ENCODE measurements around the gene PORCN.

DNA sequence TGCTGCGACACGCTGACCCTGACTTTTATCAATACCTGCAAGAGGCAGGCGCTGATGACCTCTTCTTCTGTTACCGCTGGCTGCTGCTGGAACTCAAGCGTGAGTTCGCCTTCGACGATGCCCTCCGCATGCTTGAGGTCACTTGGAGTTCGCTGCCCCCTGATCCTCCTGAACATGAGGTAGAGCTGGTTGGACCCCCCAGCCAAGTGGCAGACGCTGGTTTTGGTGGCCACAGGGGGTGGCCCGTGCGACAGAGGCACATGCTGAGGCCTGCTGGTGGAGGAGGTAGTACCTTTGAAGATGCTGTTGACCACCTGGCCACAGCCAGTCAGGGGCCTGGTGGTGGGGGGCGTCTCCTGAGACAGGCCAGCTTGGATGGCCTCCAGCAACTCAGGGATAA, 51.3 kb downstream of the PORCN start:
- TF ChIP-seq, protein P1, sequence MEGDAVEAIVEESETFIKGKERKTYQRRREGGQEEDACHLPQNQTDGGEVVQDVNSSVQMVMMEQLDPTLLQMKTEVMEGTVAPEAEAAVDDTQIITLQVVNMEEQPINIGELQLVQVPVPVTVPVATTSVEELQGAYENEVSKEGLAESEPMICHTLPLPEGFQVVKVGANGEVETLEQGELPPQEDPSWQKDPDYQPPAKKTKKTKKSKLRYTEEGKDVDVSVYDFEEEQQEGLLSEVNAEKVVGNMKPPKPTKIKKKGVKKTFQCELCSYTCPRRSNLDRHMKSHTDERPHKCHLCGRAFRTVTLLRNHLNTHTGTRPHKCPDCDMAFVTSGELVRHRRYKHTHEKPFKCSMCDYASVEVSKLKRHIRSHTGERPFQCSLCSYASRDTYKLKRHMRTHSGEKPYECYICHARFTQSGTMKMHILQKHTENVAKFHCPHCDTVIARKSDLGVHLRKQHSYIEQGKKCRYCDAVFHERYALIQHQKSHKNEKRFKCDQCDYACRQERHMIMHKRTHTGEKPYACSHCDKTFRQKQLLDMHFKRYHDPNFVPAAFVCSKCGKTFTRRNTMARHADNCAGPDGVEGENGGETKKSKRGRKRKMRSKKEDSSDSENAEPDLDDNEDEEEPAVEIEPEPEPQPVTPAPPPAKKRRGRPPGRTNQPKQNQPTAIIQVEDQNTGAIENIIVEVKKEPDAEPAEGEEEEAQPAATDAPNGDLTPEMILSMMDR (IDR thresholded peaks at IDR 0.05), result no peak
- TF ChIP-seq POLR2A (IDR thresholded peaks at IDR 0.05), result no peak
